ENCODE measurements around the gene RASGRF2.

- TF ChIP-seq CTCF (IDR thresholded peaks at IDR 0.05; ENCODE audit: low read depth, low read length), result no peak
- TF ChIP-seq POLR2A (IDR thresholded peaks at IDR 0.05; ENCODE audit: extremely low read depth, insufficient read length), result no peak
These were observed 40.4 kb upstream of the RASGRF2 start for GRCh38 chr5:80919678-80920196.
